NCI-H2029 (cell line): ENCODE results near the gene THRAP3.
A peak's percentile ranks its signal among the peaks of the same experiment; 100 is the strongest.
"Not testable (repeated sequence)": the region's sequence is repeated elsewhere in the genome, so short reads cannot be mapped to it uniquely, and the experiment has no call there.

Experiments used
- DNase-seq: peaks from one replicate; lab custom pipeline; 2025; lab: John Stamatoyannopoulos, UW

THRAP3 gene

DNA sequence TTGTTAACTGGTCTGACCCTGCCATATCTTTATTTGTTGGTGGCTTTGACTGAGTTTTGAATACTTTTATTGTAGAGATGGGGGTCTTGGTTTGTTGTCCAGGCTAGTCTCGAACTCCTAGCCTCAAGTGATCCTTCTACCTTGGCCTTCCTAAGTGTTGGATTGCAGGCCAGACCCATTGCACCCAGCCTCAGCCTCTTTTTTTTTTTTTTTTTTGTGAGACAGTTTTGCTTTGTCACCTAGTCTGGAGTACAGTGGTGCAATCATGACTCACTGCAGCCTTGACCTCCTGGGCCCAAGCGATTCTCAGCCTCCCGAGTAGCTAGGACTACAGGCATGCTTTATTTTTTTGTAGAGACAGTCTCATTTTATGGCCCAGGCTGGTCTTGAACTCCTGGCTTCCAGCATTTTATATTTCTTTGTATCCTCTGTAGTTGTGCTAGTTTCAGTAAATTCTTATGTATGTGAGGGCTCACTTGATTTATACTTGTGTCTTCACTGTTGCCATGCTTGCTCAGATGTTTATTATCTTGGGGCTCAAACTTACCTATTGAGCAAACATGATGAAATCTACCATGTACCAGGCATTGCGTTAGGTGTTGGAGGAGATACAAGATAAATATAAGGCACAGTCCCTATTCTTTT lies 24.1 kb downstream of the THRAP3 start:
- no peak for DNase-seq

DNA sequence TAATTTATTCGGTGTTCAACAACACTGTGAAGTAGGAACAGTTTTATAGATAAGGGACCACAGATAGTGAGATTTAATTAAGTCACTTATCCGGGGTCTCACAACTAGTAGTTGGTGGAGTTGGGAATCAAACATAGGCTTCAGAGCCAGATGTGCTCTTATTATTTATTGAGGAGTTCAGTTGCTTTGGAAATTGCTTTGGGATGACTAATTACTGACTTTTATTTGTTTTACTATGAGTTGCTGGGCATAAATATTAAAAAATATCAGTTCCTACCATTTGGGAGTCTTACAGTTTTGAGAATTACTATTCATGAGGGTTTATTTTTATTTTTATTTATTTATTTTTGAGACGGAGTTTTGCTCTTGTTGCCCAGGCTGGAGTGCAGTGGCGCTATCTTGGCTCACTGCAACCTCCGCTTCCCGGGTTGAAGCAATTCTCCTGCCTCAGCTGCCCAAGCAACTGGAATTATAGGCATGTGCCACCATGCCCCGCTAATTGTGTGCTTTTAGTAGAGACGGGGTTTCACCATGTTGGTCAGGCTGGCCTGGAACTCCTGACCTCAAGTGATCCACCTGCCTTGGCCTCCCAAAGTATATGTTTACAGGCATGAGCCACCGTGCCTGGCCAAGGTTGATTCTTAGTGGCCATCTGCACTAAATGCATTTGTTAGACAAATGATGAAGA lies 27.7 kb downstream of the THRAP3 start:
- DNase-seq = no peak

DNA sequence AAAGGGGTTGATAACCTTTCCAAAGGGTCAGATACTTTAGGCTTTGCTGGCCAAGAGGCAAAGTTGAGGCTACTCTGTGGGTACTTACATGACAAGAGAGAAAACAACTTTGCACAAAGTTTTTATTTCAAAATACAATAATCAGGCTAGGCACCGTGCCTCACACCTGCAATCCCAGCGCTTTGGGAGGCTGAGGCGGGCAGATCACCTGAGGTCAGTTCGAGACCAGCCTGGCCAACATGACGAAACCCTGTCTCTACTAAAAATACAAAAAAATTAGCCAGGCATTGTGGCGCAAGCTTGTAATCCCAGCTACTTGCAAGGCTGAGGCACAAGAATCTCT lies 28.2 kb downstream of the THRAP3 start:
- not testable (repeated sequence) for DNase-seq

DNA sequence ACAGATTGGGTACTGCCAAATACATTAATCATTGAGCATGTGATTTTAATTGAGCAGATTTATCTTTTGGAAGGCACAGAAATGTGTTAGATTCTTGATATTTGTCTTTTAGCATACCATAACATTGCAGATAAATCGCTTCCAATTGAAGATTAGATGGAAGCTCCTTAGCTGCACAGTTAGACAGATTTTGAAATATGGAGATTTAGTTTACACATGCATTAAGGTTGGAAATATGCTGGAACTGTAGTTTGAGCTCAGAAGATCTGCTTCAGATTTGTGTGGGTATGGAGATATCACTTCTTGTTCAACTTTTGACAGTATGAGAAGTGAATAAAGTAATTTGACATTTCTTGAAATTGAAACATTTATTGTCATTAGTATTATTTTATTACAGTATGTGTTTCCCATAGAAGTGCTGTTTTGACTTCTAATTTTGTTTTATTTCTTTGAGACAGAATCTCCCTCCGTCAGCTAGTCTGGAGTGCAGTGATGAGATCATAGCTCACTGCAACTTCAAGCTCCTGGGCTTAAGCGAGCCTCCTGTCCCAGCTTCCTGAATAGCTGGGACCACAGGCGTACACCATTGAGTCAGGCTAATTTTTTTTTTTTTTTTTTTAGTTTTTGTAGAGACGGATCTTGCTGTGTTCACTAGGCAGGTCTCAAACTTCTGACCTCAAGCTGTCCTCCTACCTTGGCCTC lies 29.1 kb downstream of the THRAP3 start:
- DNase-seq = no peak

DNA sequence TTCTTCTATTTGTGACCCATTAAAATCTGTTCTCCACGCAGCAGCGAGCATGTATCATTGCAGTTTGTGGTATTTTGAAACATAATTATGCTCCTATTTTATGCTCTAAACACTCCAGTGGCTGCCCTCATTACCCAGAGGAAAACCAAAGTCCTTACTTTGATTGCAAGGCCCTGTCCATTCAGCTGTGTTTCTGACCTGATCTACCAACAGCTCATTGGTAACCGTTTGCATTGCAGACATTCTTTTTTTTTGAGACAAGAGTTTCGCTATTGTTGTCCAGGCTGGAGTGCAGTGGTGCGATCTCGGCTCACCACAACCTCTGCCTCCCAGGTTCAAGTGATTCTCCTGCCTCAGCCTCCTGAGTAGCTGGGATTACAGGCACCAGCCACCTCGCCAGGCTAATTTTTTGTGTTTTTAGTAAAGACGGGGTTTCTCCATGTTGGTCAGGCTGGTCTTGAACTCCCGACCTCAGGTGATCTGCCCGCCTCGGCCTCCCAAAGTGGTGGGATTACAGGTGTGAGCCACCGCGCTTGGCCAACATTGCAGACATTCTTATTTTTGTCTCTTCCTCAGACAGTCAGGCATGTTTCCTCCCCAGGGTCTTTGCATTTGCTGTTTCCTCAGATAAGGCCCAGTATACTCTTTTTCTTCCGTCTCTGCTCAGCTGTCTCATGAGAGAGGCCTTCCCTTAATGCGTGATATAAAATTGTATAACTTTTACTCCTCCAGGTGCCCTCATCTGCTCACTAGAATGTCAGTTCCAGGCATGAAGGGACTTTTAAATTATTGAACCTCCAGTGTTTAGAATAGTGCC lies 32.5 kb downstream of the THRAP3 start:
- no peak for DNase-seq

DNA sequence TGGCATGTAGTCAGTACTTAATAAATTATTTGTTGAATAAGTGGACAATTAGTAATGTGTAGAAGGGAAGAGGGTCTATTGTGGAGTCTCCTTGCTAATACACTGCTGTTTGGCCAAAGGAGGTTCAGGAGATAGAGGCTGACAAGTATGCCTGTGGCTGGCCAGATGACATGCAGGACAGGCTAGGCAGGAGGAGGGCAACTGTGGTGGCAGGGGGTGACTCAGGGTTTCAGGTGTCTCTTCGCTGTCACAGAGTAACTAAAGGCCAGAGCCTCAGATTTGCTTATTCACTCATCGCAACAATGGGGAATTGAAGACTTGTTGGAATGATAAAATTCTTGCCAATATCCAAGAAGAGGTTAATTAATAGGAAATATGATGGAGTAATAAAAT lies 33.1 kb downstream of the THRAP3 start:
- no peak for DNase-seq

DNA sequence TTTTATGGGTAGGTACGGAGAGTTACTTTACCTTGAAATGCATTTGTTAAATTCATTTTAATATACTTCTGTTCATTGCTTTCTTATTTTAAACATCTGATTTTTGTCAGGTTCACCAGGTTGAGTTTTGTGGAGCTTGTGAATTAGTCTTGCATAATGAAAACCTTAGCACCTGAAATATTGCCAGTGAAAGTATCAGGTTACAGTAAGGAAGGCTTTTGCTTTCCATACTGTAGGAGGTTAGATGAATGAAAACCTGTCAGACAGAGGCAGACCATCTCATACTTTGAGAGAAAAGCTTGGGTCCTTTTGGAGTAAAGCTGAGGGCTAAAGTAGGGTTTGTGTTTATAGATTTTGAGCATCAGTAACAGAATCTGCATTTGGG lies 34.7 kb downstream of the THRAP3 start:
- DNase-seq = no peak

DNA sequence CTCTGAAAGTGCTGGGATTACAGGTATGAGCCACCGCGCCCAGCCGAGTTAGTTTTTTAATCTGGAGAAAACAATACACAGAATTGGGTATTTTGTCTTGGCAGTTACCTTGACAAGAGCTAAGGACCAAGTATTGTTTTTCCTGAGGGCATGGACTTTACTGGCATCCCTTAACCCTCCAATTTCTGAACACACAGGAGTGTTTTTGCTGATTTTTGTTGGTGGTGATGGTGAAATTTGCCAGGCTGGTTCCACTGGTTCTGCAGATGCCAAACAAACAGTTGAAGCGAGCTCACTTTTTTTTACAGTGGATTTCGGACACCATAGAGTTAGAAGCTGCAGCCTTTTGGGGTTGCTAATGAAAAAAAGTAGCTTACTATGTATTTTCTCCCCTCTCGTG lies 44.7 kb downstream of the THRAP3 start:
- no peak for DNase-seq

DNA sequence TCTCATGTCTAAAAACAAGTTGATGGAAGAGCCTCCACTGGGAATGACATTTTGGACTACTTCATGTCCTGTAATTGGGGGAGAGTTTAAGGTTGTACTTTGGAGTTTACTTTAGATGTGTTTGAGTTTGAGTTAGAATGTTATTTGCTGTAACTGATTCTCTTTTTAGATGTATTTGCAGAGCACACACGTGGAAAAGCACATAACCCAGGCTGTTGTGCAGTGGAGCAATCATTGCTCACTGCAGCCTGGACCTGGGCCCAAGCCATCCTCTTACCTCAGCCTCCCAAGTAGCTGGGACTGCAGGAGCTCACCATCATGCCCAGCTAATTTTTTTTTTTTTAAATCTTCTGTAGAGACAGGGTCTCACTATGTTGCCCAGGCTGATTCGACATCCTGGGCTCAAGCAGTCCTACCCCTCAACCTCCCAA lies 45.2 kb downstream of the THRAP3 start:
- no peak for DNase-seq

DNA sequence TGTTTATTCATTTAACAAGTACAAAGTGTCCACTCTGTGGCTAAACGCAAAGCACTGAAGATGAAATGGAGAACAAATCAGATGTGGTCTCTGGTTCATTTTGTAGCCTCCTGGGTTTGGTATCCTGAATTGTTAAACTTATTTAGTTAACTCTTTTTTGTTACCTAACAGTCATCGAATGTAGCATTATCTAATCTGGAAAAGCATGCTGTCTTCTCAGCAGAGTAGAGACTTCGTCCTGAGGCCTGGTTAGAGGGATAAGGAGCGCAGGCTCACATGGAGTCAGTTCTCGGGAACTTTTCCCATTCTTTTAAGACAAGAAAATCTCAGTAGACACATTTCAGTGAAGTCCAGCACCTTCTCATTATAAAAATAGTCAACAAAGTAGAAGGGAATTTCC lies 48.8 kb downstream of the THRAP3 start:
- DNase-seq = no peak

DNA sequence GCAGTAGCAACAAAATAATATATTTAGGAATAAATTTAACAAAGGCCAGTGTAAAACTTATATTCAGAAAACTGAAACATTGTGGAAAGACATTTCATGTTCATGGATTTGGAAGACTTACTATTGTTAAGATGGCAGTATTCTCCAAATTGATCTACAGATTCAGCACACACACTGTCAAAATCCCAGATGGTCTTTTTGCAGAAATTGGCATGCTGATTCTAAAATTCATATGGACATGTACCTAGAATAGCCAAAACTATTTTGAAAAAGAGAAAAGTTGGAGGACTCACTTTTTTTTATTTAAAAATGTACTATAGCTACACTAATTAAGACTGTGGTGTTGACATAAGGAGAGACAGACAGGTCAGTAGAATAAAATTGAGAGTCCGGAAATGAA lies 50.0 kb downstream of the THRAP3 start:
- DNase-seq = no peak

DNA sequence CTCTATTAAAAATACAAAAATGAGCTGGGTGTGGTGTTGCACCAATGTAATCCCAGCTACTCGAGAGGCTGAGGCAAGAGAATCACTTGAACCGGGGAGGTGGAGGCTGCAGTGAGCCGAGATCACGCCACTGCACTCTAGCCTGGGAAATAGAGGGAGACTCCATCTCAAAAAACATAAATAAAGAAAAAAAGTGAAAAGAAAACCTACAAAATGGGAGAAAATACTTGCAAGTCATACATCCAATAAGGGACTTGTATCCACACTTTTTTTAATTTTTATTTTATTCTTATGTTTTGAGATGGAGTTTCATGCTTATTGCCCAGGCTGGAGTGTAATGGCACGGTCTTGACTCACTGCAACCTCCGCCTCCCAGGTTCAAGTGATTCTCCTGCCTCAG lies 52.4 kb downstream of the THRAP3 start:
- no peak for DNase-seq

DNA sequence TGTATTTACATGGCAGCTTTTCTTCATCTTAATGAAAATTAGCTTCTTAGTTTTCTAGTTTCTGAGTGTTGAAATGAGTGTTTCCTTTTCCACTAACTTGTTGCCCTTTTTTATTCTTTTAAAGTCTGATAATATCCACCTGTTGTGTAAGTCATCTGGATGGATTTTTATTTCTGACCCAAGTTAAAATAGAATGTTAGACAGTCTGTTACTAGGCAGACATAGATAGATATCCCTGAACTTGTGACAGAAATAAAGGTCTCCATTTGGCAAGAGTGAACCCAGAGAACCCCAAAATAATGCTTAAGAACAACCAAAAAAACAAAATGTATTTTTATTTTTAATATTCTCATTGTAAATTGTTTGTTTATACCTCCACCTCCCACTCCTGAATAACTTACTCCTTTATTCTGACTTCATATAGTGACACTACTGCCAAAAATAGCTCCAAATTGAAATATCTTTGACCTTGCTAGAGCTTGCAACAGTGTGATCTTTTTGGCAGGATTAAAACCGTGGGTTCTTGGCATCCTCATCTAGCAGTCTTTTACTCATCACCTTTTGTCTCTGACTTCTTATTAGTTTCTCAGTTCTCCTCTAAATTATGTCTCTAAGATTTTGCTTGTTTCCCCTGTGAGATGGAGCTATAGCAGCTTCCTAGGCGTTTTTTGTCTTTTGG lies 55.0 kb downstream of the THRAP3 start:
- no peak for DNase-seq

DNA sequence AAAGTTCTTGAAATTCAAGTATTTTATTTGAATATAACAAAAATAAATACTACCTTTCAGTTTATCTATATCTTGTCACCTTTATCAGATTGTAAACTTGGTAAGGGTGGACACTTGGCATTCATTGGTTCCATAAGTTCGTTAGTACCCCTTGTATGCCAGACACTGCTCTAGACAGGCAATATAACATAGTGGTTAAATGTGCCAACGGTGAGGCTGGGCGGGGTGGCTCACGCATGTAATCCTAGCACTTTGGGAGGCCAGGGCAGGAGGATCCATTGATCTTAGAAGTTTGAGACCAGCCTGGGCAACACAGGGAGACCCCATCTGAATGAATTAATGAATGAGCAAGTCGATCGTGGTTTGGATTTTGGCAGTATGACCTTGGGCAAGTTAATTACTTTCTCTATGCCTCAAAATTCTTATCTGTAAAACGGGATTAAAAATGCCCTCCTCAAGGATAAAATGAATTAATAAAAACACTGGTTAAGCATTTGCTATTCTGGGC lies 55.6 kb downstream of the THRAP3 start:
- no peak for DNase-seq

DNA sequence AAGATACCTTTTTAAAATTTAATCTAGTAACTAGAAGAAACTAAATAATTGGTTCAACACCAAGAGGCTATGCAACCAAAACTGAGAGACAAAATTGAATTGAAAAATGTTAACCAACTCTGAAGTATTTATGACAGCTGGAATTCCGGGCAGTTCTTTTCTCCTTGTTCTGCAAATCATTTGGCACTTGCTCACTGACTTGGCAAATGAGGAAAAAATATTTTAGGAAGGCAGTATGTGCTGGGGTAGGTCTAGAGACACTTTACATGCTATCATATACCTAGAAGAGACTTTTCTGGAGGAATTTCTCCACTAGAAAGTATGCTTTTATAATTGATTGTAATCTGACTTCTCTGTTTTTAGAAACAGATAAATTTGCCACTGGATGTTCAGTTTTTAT lies 59.8 kb downstream of the THRAP3 start:
- DNase-seq = no peak

DNA sequence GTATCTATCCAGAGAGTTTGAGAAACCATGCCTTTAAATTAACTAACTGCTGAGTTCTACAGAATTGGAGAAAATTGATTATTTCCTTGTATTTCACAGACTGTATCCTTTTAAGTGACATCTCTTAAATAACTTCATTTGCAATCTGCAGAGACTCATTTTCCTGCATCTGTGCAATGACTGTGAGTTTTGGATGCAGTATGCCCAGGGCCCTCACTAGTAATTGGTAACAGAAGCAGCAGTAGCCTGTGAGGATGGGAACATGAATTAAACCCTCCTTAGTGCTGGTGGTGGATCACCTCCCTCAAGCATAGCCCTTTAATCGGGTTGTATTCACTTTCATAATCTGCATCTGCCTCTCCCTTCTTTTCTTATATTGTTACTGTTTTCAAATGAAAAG lies 60.3 kb downstream of the THRAP3 start:
- no peak for DNase-seq

DNA sequence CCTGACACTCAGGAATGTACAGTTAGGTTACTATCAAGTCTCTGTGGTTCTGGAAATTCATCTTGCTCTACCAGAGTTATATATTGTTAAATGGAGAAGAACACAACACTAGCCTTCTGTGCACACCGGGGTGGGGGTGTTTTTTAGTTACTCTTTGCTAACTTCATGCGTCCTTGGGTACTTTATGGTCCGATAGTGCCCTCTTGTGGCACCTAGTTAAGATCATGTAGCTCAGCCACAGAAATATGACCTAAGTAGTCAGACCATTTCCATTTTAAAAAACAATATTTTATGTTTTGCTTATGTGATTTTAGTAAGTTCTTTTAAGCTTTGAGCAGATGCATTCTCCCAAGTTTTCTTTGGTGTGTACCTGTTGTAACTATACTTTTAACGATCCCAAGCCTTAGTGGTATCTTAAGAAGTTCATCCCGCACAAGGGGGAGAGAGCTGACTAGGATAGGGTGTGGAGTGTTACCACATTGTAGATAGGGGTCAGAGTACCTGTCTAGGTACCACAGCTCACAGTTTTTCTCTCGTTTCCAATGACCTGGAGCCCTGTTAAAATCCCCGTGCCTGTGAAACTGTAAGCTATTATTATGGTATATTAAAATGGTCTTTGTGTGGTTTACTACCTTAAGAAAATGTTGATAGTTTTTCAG lies 61.3 kb downstream of the THRAP3 start:
- peak; percentile 61 for DNase-seq

DNA sequence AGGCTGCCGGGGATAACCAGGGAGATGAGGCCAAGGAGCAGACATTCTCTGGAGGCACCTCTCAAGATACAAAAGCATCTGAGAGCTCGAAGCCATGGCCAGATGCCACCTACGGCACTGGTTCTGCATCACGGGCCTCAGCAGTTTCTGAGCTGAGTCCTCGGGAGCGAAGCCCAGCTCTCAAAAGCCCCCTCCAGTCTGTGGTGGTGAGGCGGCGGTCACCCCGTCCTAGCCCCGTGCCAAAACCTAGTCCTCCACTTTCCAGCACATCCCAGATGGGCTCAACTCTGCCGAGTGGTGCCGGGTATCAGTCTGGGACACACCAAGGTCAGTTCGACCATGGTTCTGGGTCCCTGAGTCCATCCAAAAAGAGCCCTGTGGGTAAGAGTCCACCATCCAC lies 62.6 kb downstream of the THRAP3 start:
- DNase-seq = no peak

DNA sequence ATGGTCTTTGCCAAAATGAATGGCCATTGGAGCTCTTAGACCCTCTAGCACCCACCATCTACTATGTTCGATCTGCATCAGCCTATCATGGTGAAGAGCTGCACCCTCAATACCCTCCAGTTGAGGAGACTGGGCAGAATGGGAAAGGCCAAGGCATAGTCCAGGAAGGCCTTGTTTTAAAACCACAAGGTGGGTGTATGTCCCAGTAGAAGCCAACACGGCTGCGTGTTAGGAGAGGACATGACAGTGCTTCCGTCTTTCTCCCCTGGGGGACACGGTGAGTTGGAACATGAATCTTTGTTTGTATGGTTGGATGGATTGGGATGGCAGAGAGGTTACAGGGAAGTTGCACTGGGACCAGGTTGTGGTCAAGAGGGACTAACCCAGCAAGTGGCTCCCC lies 63.4 kb downstream of the THRAP3 start:
- DNase-seq = no peak

DNA sequence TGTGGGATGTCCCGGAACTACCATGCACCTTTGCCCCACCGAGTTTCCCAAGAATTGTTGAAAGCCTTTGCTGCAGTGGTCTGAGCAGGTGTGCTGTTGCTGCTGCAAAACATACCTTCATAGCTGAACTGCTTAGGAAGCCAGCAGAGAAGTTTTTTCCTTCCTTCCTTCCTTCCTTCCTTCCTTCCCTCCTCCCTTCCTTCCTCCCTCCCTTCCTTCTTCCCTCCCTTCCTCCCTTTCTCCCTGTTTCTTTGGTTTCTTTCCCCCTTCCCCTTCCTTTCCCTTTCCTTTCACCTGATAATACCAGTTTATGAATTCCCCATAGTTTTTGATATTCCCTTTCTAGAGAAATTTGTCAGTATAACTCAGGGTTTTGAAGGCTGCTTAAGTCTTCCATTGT lies 71.1 kb downstream of the THRAP3 start:
- no peak for DNase-seq

DNA sequence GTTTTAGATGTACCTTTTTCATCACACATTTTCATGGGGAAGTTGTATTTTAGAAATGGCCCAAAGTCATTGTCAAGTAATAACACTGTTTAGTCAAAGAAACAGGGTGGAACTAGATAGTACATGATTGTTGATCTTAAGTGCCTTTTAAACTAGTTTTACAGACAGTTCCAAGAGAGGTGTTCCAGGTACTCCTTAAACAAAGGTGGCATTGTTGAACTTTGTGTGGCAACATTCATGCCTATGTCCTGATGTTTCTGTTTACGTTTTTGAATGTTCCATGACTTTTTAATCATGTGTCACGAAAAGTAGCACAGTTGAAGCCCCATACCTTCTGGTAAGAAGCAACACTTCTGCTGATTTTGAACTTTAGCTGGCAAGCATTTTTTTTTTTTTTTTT lies 72.8 kb downstream of the THRAP3 start:
- DNase-seq = no peak
